NCI-H2227 (cell line): ENCODE measurements around the gene ANKS1B.
"Not testable (repeated sequence)": the region's sequence is repeated elsewhere in the genome, so short reads cannot be mapped to it uniquely, and the experiment has no call there.

Experiments used
- DNase-seq: peaks from one replicate; lab custom pipeline; 2025; ENCODE audit not compliant: unreplicated experiment; lab: John Stamatoyannopoulos, UW

ANKS1B gene

GRCh38 chr12:99709619-99710018 is 275.1 kb downstream of the ANKS1B start:
- DNase-seq, result no peak

GRCh38 chr12:99709116-99709515 is 275.6 kb downstream of the ANKS1B start:
- DNase-seq, result no peak

GRCh38 chr12:99707883-99708282 is 276.9 kb downstream of the ANKS1B start:
- DNase-seq, result no peak

GRCh38 chr12:99706736-99707473 is 277.8 kb downstream of the ANKS1B start:
- no peak for DNase-seq

- no peak for DNase-seq
These were observed 280.3 kb downstream of the ANKS1B start for GRCh38 chr12:99704458-99704857.

- DNase-seq, result no peak
These were observed 280.7 kb downstream of the ANKS1B start for GRCh38 chr12:99704036-99704435.

- no peak for DNase-seq
These were observed 284.7 kb downstream of the ANKS1B start for GRCh38 chr12:99700032-99700431.

GRCh38 chr12:99695050-99695449 is 289.7 kb downstream of the ANKS1B start:
- no peak for DNase-seq

GRCh38 chr12:99686142-99686541 is 298.6 kb downstream of the ANKS1B start:
- no peak for DNase-seq

GRCh38 chr12:99680276-99680675 is 304.5 kb downstream of the ANKS1B start:
- DNase-seq, result no peak

GRCh38 chr12:99670635-99671034 is 314.1 kb downstream of the ANKS1B start:
- no peak for DNase-seq

- DNase-seq, result peak; percentile 12
These were observed 325.9 kb downstream of the ANKS1B start for GRCh38 chr12:99658671-99659349.

- DNase-seq, result no peak
These were observed 335.2 kb downstream of the ANKS1B start for GRCh38 chr12:99649551-99649950.

GRCh38 chr12:99648183-99648582 is 336.6 kb downstream of the ANKS1B start:
- no peak for DNase-seq

GRCh38 chr12:99647453-99647852 is 337.3 kb downstream of the ANKS1B start, which contains the start of gene GARIN6:
Gene GARIN6, plus strand, starts transcription at chr12:99647753. Its CDS starts 422 bp downstream, at chr12:99648175.
- DNase-seq, result no peak

GRCh38 chr12:99644629-99645028 is 340.1 kb downstream of the ANKS1B start:
- DNase-seq, result no peak

- no peak for DNase-seq
These were observed 357.3 kb downstream of the ANKS1B start for GRCh38 chr12:99627459-99627858.

- DNase-seq, result not testable (repeated sequence)
These were observed 360.1 kb downstream of the ANKS1B start for GRCh38 chr12:99624591-99624990.

- DNase-seq, result no peak
These were observed 364.6 kb downstream of the ANKS1B start for GRCh38 chr12:99620159-99620479.

GRCh38 chr12:99619389-99620158 is 365.2 kb downstream of the ANKS1B start:
- no peak for DNase-seq

- DNase-seq, result no peak
These were observed 366.1 kb downstream of the ANKS1B start for GRCh38 chr12:99618657-99619056.

- no peak for DNase-seq
These were observed 373.1 kb downstream of the ANKS1B start for GRCh38 chr12:99611599-99611998.
